GM19372 (cell line): ENCODE data around the gene CNST.
A peak's percentile ranks its signal among the peaks of the same experiment; 100 is the strongest.
"Not testable (repeated sequence)": the region's sequence is repeated elsewhere in the genome, so short reads cannot be mapped to it uniquely, and the experiment has no call there.

Experiments used
- ATAC-seq: cut with Tn5 transposase; IDR thresholded peaks from one replicate; pipeline ENCODE4 v1.9.1; 2021; ENCODE audit warnings: mild to moderate bottlenecking, low read depth, moderate library complexity; ENCODE audit not compliant: unreplicated experiment

Gene CNST

DNA sequence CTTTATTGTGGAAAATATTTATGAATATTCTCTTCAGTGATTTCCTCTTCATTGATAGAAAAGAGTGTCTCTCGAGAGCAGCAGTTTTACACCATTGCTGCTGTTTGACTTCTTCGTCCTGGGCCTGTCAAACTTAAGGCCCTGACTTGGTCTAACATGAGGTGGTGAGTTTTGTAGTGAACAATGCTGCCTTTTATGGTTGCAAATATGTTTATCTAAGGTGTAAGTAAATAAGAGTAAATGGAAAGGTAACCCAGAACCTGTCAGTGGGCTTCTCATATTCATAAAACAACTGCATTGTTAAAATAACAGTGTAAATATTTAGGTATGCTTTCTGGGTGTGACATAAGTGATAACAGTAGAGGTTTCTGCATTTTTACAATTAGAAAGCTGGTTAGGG is 95.2 kb downstream of the CNST start:
- no peak for ATAC-seq

DNA sequence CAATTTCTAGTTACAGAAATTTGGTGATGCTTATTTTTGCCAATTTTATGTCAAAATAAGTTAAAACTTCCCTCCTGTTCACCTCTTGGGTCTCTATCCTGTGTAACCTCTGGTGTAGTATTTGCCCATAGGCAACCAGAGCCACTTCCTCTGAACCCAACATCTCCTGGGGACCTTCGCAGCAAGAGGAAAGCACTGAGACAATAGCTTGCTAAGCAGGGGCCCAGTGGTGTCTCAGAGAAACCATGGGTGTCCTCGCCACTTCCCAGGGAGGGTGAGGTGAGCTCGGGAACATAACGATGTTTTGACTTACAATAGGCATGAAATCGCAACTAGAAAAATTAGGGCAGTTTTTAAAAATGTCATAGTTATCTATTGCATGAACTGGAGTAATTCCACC is 101.5 kb downstream of the CNST start:
- ATAC-seq = no peak

GRCh38 chr1:246669659-246670058 is 103.4 kb downstream of the CNST start:
- no peak for ATAC-seq

DNA sequence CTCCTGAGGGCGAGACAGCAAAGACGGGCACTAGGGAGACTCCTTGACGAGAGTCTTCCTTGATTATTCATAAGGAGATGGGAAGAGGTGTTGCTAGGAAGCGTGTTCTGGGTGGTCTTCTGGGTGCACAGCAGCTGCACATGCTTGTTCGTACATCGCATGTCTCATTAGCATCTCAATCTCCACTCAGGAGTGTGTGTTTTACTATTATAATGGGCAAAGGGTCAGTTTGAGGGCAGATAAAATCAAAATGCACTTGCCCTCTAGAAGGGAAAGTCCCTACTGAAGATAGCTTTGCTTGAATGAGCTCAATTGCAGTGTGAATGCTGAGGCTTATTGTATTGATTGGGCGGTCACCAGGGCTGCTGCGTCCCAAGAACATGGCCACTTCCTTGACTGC is 107.8 kb downstream of the CNST start:
- no peak for ATAC-seq

DNA sequence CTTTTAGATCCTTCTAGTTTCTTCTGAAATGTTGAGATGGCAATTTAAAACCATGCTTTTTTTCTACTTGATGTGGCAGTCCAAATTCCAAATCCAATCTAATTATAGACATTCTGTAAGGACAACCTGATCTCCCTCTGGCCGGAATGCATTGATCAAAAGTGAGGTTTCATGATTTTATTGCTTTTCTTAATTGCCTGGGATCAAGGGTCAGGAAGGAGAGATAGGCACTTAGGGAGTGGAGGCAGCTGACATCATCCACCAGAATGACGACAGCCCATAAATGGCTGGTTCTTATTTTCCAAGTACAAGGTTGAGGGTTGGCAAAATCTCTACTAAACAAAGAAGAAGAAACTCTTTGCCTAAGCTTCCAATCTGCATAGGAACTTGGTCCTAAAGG is 111.6 kb downstream of the CNST start:
- no peak for ATAC-seq

- ATAC-seq = no peak
Observed at GRCh38 chr1:246678816-246679793, 112.8 kb downstream of the CNST start.

DNA sequence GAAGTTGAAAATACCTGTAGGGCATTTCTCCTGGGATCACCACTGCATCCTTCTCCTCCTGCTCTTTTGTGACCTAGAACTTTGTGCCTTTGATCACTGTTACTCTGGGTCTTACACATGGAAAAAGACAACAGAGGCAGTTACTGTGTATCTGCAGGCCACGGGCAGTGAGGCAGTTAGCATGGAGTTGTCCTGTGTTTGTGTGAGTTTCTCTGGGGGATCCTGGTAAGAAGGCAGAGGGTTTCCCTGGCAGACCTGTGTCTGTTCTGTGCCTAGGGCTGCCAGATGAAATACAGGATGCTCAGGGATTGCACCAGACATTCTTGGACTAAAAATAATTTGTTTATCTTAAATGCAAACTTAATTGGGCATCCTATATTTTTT is 113.5 kb downstream of the CNST start:
- ATAC-seq = no peak

GRCh38 chr1:246680190-246680589 is 113.9 kb downstream of the CNST start:
- ATAC-seq = no peak

GRCh38 chr1:246680696-246681130 is 114.5 kb downstream of the CNST start:
- no peak for ATAC-seq

- no peak for ATAC-seq
Observed at GRCh38 chr1:246681900-246682895, 115.9 kb downstream of the CNST start.

- ATAC-seq = no peak
Observed at GRCh38 chr1:246683521-246683920, 117.3 kb downstream of the CNST start.

- ATAC-seq = no peak
Observed at GRCh38 chr1:246687002-246687401, 120.7 kb downstream of the CNST start.

DNA sequence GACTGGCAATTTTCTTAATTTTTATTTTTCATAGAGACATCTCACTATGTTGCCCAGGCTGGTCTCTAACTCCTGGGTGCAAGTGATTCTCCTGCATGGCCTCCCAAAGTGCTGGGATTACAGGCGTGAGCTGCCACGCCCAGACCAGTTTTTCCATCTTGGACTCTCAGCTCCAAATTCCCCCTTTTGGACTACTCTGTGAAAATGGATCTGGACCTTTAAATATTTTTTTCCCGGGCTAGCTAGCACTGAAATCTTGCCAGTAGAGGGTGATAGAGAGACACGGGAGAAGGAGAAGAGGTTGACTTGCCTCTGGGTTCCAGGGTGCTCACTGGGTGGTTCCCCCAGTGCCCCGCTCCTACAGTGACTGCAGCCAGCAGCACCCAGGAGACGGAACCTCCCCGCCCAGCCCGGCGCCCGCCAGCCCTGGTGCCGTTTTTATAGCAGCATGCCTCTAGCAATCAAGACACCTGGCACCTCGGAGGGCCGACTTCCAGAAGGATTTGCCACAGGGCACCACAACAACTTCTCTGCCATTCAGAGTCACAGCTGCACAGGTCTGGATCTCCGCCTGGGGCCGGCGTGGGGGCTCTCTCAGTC is 123.3 kb downstream of the CNST start:
- peak; percentile 97 for ATAC-seq

- ATAC-seq = no peak
Observed at GRCh38 chr1:246690100-246690499, 123.8 kb downstream of the CNST start.

DNA sequence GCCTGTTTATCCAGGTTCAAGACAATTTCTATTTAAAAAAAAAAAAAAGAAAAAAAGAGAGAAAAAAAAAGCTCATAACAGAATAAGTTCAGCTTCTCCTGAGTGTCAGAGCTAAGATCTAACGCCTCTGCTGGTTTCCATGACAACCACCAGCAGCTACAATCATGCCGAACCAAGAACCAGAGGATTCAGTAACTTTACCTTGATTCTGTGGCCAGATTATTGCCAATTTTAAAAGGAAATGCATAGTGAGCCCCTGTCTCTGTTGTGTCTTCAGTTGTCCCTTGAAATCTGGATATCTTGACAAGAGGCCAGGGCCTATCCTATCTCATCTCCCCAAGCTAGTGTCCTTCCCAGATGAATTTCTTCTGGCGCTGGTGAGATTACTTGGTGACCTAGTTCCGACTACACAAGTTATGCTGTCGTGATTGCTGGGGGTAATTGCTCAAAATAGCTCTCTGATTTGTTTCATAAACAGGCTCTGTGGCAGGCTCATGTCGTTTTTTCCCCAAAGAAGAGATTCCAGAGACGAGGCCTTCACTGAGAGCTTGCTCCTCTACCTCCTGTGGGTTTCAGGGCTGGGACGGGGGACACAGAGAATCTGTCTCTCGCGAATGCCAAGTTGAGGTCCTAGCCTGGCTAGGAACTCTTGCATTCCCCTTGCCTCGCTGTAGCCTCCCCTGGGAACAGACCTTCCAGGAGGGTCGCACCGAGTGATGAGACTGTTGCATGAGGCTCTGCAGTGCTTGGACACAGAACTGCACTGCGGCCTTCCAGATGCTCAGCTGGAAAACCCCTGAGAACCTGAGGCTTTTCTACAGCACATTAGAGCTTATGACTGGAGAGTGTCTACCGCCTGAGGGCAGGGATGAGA is 125.6 kb downstream of the CNST start:
- ATAC-seq = no peak

DNA sequence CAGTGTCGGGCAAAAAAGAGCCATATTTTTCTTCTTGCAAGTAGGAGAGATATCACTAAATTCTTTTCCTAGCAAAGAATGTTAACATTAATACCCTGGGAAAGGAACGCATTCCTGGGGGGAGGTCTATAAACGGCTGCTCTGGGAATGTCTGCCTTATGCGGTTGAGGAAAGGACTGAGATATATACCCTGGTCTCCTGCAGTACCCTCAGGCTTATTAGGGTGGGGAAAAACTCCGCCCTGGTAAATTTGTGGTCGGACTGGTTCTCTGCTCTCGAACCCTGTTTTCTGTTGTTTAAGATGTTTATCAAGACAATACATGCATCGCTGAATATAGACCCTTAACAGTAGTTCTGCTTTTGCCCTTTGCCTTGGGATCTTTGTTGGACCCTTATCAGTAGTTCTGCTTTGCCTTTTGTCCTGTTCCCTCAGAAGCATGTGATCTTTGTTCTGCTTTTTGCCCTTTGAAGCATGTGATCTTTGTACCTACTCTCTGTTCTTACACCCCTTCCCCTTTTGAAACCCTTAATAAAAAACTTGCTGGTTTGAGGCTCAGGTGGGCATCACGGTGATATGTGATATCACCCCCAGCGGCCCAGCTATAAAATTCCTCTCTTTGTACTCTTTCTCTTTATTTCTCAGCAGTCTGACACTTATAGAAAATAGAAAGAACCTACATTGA is 128.1 kb downstream of the CNST start:
- ATAC-seq = not testable (repeated sequence)

- ATAC-seq = no peak
Observed at GRCh38 chr1:246695136-246695535, 128.9 kb downstream of the CNST start.

DNA sequence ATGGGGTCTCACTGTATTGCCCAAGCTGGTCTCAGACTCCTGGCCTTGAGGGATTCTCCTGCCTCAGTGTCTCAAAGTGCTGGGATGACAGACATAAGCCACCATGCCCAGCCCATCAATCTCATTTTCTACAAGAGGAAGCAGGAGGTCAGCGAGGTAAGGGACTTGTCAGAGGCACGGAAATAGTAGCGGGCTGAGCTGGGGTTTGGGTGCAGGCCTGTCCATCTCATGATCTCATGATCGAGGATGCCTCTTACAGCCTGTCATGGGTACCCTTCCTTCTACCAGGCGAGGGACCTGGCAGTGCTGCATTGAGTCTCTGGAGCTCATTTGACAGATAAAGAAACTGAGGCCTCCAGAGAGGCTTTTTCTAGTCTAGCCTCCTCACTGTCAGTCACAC is 129.4 kb downstream of the CNST start:
- no peak for ATAC-seq

DNA sequence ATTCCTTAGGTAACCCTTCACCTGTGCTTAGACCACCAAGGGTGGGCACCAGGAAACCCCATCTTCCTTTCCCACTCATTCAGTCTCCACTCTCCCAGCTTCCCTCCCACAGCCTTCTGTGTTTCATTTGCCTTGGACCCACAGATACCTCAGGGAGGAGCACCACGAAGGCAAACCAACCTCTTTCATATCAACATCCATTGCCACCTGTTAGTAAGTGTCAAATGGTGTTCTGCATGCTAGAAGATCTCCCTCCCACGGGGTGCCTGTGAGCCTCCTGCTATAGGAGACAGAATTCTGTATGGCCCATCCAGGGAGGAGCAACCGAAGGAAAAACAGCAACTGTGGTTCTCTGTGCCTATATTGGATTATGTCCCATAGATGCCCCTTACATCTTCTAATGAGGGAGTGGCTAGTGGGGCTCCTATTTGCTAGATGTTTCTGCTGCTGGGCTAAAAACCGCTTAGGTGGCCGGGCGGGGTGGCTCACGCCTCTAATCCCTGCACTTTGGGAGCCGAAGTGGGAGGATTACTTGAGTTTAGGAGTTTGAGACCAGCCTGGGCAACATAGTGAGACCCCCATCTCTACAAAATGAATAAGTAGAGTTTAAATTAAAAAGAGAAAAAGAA is 132.3 kb downstream of the CNST start:
- ATAC-seq = no peak
